PC-3 (cell line): ENCODE results near the gene MICU1. TPM values are rescaled to one million over a fixed set of nuclear protein-coding genes. Genes with fewer than 3 reads are reported as not detected.

ENCODE experiments used
- ATAC-seq: fragments of 200-7000 bp; cut with Tn5 transposase; 2 replicates; pipeline ENCODE4 v1.9.1; 2020; ENCODE audit warnings: mild to moderate bottlenecking, moderate library complexity
- BruUV-seq: library from RNA; stranded (reverse); fragments of 400-500 nt; replicated peaks from 2 replicates; lab custom pipeline; 2021; lab: Mats Ljungman, UMichigan
- CTCF ChIA-PET: fragments of 300-600 bp; sonication (Branson Sonifier 250); formaldehyde crosslinking; loops from one replicate; lab custom pipeline; 2022; ENCODE audit warnings: antibody characterized with exemption; lab: Charles Lee
- POLR2A ChIA-PET: fragments of 300-600 bp; sonication (Branson Sonifier 250); formaldehyde crosslinking; loops from one replicate; lab custom pipeline; 2022; ENCODE audit warnings: antibody characterized with exemption; ENCODE audit not compliant: unreplicated experiment; lab: Charles Lee
- DNase-seq: peaks from one replicate; pipeline ENCODE4 v3.0.0-alpha.2; 2015
- H2AFZ ChIP-seq: fragments of 300-600 bp; sonication (generic); 2 replicates; pipeline ENCODE4 v1.6.0; 2016; ENCODE audit warnings: antibody characterized with exemption, low read length
- H3F3A ChIP-seq: fragments of 300-600 bp; sonication (generic); one replicate; pipeline ENCODE4 v1.6.0; 2017; ENCODE audit warnings: antibody characterized with exemption, low read length, control low read depth, mild to moderate bottlenecking; ENCODE audit not compliant: unreplicated experiment
- H3K27ac ChIP-seq: fragments of 300-600 bp; sonication (generic); 2 replicates; pipeline ENCODE4 v1.5.1; 2016; ENCODE audit warnings: mild to moderate bottlenecking, low read length
- H3K27me3 ChIP-seq: fragments of 300-600 bp; sonication (generic); 2 replicates; pipeline ENCODE4 v1.6.1; 2016; ENCODE audit warnings: low read length, mixed read lengths
- H3K36me3 ChIP-seq: fragments of 300-600 bp; sonication (generic); 2 replicates; pipeline ENCODE4 v1.6.1; 2016; ENCODE audit warnings: low read depth, mixed run types, low read length, mixed read lengths
- H3K4me1 ChIP-seq: fragments of 300-600 bp; sonication (generic); 2 replicates; pipeline ENCODE4 v1.5.1; 2016; ENCODE audit warnings: low read length; ENCODE audit not compliant: insufficient read depth
- H3K4me2 ChIP-seq: fragments of 300-600 bp; sonication (generic); 2 replicates; pipeline ENCODE4 v1.6.0; 2016; ENCODE audit warnings: low read length
- H3K4me3 ChIP-seq: fragments of 300-600 bp; sonication (generic); 2 replicates; pipeline ENCODE4 v1.5.1; 2016; ENCODE audit warnings: mild to moderate bottlenecking, low read length, mixed read lengths
- H3K79me2 ChIP-seq: fragments of 300-600 bp; sonication (generic); 2 replicates; pipeline ENCODE4 v1.6.1; 2017; ENCODE audit warnings: low read length, mixed read lengths
- H3K9ac ChIP-seq: fragments of 300-600 bp; sonication (generic); 2 replicates; pipeline ENCODE4 v1.6.0; 2016; ENCODE audit warnings: mild to moderate bottlenecking, low read length
- H3K9me2 ChIP-seq: fragments of 300-600 bp; sonication (generic); replicated peaks from 2 replicates; pipeline ENCODE4 v1.6.1; 2016; ENCODE audit warnings: mixed run types, low read length, mixed read lengths
- H3K9me3 ChIP-seq: fragments of 300-600 bp; sonication (generic); 2 replicates; pipeline ENCODE4 v1.6.1; 2016; ENCODE audit warnings: low read length, mixed read lengths
- H4K20me1 ChIP-seq: fragments of 300-600 bp; sonication (generic); 2 replicates; pipeline ENCODE4 v1.6.1; 2016; ENCODE audit warnings: low read length, mixed read lengths
- EZH2 ChIP-seq: fragments of 300-600 bp; sonication (generic); IDR thresholded peaks from one replicate; pipeline ENCODE4 v1.6.1; 2017; ENCODE audit warnings: antibody characterized with exemption, mild to moderate bottlenecking, low read length; ENCODE audit not compliant: unreplicated experiment
- EZH2phosphoT487 ChIP-seq: fragments of 300-600 bp; sonication (generic); IDR thresholded peaks from 2 replicates; pipeline ENCODE4 v1.6.1; 2018; ENCODE audit warnings: mild to moderate bottlenecking, antibody characterized with exemption, low read length, borderline replicate concordance
- intact Hi-C: fragments of 100-400 bp; cut with micrococcal nuclease; formaldehyde crosslinking; loops from 2 replicates; pipeline ENCODE4 v1.9.0; 2023
- total RNA-seq: library from RNA; depleted of rRNA; stranded (reverse); fragments of >200 nt; gene quantifications from 2 replicates; pipeline ENCODE4 v1.2.3, GENCODE V29; 2014
- TF ChIP-seq, protein P1 (sequence below): fragments of 300-600 bp; sonication (generic); conservative IDR thresholded peaks from 2 replicates; pipeline ENCODE4 v1.5.1; 2017; ENCODE audit warnings: antibody characterized with exemption, low read depth, mild to moderate bottlenecking, low read length

The MICU1 gene
- total RNA-seq, 1 experiment from 2014 or later = 19.8 TPM

DNA sequence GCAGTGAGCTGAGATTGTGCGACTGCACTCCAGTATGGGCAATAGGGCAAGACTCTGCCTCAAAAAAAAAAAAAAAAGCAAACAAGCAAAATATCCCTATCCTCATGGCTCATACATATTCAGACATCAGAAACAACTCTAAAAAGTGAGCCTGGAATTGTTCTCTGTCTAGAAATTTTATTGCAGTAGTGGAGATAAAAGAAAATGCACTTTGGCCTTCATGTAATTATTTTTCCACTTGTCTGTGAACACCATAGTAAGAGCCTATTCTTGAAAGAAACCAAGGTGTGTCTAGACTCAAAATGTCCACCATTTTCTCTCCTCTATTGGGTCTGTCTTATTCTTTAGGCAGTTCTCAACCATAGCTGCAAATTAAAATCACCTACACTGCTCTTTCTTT is 35.6 kb upstream of the MICU1 start:
- DNase-seq (no peak), ATAC-seq (no peak)
- Histone ChIP-seq H3K4me2 (no peak overlapping the region), H3K9me2 (no peaks in the 10 kb centered on the region), H3K9me3 (no peaks in the 10 kb centered on the region), H3K27ac (no peak overlapping the region), H3K4me1 (peaks cover 9% of the 10 kb centered on the region; the same call in 1 of the 2 replicates), H3K9ac (no peak overlapping the region), H3K27me3 (no peaks in the 10 kb centered on the region), H4K20me1 (no peaks in the 10 kb centered on the region), H3F3A (no peaks in the 10 kb centered on the region), H3K36me3 (no peaks in the 10 kb centered on the region), H3K79me2 (no peaks in the 10 kb centered on the region), H2AFZ (no peak overlapping the region), H3K4me3 (no peak overlapping the region)
- CTCF ChIA-PET = no interaction called here
- intact Hi-C loops = no loop called here
- BruUV-seq = no TSS peak
- TF ChIP-seq EZH2phosphoT487 (no peak), EZH2 (no peak)
- TF ChIP-seq, protein P1, sequence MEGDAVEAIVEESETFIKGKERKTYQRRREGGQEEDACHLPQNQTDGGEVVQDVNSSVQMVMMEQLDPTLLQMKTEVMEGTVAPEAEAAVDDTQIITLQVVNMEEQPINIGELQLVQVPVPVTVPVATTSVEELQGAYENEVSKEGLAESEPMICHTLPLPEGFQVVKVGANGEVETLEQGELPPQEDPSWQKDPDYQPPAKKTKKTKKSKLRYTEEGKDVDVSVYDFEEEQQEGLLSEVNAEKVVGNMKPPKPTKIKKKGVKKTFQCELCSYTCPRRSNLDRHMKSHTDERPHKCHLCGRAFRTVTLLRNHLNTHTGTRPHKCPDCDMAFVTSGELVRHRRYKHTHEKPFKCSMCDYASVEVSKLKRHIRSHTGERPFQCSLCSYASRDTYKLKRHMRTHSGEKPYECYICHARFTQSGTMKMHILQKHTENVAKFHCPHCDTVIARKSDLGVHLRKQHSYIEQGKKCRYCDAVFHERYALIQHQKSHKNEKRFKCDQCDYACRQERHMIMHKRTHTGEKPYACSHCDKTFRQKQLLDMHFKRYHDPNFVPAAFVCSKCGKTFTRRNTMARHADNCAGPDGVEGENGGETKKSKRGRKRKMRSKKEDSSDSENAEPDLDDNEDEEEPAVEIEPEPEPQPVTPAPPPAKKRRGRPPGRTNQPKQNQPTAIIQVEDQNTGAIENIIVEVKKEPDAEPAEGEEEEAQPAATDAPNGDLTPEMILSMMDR = no peak
- POLR2A ChIA-PET = no interaction called here

DNA sequence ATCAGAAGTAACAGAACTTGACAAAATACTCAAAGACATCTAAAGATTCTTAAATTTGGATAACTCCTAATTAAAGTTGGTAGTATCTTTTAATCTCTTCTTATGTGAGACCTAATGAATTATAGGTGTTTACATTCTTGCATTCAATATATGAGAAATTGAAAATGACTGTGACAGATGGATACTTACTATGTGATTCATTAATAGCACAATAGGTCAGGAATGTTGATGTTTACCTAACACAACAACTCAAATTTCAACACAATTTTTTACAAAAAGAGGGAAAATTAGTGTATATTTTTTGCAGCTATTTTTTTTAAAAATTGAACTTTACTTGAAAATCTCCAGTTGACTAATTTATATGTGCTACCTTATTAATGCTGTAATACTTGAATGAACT is 34.3 kb upstream of the MICU1 start:
- intact Hi-C loops = no loop called here
- POLR2A ChIA-PET = no interaction called here
- DNase-seq (no peak), ATAC-seq (no peak)
- Histone ChIP-seq H2AFZ (no peak overlapping the region), H3K36me3 (no peaks in the 10 kb centered on the region), H3K9ac (no peak overlapping the region), H3K9me2 (no peaks in the 10 kb centered on the region), H3K27ac (no peak overlapping the region), H3F3A (no peaks in the 10 kb centered on the region), H3K9me3 (no peaks in the 10 kb centered on the region), H3K4me1 (peaks cover 6% of the 10 kb centered on the region; the same call in 1 of the 2 replicates), H3K4me2 (no peak overlapping the region), H3K79me2 (no peaks in the 10 kb centered on the region), H4K20me1 (no peaks in the 10 kb centered on the region), H3K4me3 (no peak overlapping the region), H3K27me3 (no peaks in the 10 kb centered on the region)
- CTCF ChIA-PET = no interaction called here
- TF ChIP-seq, protein P1 = no peak
- no peak for TF ChIP-seq EZH2
- TF ChIP-seq EZH2phosphoT487 = no peak
- BruUV-seq = no TSS peak

DNA sequence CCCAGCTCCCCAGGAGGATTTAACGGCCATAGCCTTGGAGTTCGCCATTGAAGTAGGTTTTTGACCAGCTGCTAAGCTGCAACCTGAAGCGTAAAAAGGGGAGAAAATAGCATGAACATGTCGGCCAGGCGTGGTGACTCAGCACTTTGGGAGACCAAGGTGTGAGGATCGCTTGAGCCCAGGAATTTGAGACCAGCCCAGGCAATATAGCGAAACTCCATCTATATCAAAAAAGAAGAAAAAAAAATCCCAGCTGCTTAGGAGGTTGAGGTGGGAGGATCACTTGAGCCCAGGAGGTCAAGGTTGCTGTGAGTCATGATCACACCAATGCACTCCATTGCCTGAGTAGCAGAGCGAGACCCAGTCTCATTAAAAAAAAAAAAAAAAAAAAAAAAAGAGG is 33.8 kb upstream of the MICU1 start:
- DNase-seq = no peak
- intact Hi-C loops = no loop called here
- no peak for ATAC-seq
- BruUV-seq = no TSS peak
- Histone ChIP-seq H3F3A (no peaks in the 10 kb centered on the region), H2AFZ (no peak overlapping the region), H3K4me2 (no peak overlapping the region), H4K20me1 (no peaks in the 10 kb centered on the region), H3K79me2 (no peaks in the 10 kb centered on the region), H3K9ac (no peak overlapping the region), H3K9me3 (no peaks in the 10 kb centered on the region), H3K4me3 (no peak overlapping the region), H3K9me2 (no peaks in the 10 kb centered on the region), H3K27me3 (no peaks in the 10 kb centered on the region), H3K36me3 (no peaks in the 10 kb centered on the region), H3K27ac (no peak overlapping the region), H3K4me1 (peaks cover 6% of the 10 kb centered on the region; the same call in 1 of the 2 replicates)
- POLR2A ChIA-PET = no interaction called here
- TF ChIP-seq, protein P1 = no peak
- no peak for TF ChIP-seq EZH2phosphoT487
- TF ChIP-seq EZH2 = no peak
- CTCF ChIA-PET = no interaction called here
